Vagina (tissue), 2 donors: Measurements from ENCODE around the gene ATF7.
"Not testable (repeated sequence)": the region's sequence is repeated elsewhere in the genome, so short reads cannot be mapped to it uniquely, and the experiment has no call there.

Experiments used
- CTCF ChIP-seq, 3 experiments: fragments of 450-650 bp in 2 of 3; fragments of 200-600 bp in 1 of 3; sonication (generic) in 1 of 3; IDR thresholded peaks; one replicate each; pipeline ENCODE4 v1.5.1; 2017 to 2019; ENCODE audit warnings: antibody characterized with exemption in 3 of 3, mild to moderate bottlenecking in 2 of 3, moderate library complexity in 2 of 3
- POLR2AphosphoS5 ChIP-seq, 2 donors: sonication (generic); formaldehyde crosslinking; IDR thresholded peaks; one replicate each; pipeline ENCODE4 v1.9.0; 2017; ENCODE audit warnings: antibody characterized with exemption in 2 of 2, mild to moderate bottlenecking in 2 of 2, low read depth in 1 of 2; ENCODE audit not compliant: insufficient read depth in 1 of 2

GRCh38 chr12:53565376-53565775, 60.8 kb downstream of the ATF7 start:
- not testable (repeated sequence) for TF ChIP-seq CTCF (IDR thresholded peaks at IDR 0.05); POLR2AphosphoS5 (IDR thresholded peaks at IDR 0.05; ENCODE audit: insufficient read depth in 1 of 2, low read depth in 1 of 2)
